NCI-H526 treated with DMSO at 0.1 percent for 48 hours (cell line): ENCODE data around the gene RASD2.

ENCODE experiments used
- DNase-seq: peaks from one replicate; lab custom pipeline; 2025; lab: John Stamatoyannopoulos, UW

RASD2 gene

GRCh38 chr22:35560366-35560765 is 19.7 kb downstream of the RASD2 start:
- DNase-seq = no peak

DNA sequence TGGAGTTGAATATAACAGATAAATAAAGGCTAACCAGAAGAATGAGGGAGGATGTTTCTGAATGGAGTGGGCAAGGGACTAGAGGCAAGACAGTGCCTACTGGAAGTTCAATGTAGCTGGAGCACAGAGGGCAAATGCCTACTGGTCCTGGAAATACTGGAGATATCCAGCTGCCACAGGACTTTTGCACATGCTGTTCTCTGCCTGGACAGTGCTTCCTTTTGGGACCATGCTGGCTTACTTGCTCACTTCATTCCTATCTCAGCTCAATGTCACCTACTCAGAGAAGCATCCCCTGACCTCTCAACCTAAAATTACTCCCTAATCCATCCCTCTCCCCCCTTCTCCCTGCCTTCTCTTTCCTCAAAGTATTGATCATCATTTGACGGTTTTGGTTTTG is 20.2 kb downstream of the RASD2 start:
- no peak for DNase-seq

GRCh38 chr22:35561796-35562526 is 21.3 kb downstream of the RASD2 start:
- no peak for DNase-seq

DNA sequence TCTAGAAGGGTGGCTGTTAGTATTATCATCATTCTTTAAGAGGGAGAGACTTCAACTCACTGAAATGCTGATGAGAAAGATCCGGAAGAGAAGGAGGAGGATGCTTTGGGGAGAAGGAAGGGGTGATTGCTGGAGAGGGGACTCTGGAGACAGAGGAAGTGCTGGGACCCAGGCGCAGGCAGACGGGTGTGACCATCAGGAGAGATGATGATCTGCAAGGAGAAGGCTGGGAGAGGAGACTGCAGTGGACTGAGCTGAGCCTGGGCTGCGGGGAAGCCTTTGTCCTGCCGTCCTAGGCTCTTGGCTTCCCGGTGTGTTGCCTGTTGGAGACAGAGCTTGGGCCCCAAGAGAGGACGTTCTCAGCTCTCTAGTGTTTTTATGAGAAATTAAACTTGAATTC is 22.6 kb downstream of the RASD2 start:
- DNase-seq = no peak

DNA sequence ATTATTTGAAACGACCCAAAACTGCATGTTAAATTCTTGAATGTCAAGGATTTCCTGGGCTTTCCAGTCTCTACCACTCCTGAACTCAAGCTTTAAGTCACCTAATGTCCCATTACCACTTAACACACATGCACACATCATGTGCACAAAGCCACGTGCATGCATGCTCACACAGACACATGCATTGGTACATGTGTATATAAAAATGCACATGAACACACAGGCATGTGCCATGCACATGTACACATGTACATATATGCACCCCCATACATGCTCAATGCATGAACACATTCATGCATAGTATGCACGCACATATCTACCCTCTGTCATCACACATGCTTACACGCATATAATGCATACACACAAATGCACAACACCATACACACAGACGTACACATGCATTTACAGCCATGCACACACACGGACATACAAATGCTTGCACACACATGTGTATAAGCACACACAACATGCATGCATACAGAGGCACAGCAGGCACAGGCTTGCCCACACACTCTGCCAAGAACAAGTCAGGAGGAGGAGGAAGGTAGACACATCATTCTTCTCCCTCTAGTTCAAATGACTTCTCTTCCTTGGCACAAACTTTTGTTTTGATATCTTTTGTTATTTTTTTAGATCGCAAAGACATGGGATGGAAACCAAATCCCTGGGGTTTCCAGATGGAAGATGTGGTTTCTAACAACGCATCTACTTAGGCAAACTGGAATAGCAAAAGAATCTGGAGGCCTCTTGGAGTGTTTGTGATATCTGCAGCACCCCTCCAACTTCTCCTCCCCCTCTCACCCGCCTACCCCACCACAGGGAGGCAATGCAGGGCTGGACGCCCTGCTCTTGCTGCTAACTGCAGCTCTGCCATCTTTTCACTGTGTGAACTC is 24.6 kb downstream of the RASD2 start:
- no peak for DNase-seq

DNA sequence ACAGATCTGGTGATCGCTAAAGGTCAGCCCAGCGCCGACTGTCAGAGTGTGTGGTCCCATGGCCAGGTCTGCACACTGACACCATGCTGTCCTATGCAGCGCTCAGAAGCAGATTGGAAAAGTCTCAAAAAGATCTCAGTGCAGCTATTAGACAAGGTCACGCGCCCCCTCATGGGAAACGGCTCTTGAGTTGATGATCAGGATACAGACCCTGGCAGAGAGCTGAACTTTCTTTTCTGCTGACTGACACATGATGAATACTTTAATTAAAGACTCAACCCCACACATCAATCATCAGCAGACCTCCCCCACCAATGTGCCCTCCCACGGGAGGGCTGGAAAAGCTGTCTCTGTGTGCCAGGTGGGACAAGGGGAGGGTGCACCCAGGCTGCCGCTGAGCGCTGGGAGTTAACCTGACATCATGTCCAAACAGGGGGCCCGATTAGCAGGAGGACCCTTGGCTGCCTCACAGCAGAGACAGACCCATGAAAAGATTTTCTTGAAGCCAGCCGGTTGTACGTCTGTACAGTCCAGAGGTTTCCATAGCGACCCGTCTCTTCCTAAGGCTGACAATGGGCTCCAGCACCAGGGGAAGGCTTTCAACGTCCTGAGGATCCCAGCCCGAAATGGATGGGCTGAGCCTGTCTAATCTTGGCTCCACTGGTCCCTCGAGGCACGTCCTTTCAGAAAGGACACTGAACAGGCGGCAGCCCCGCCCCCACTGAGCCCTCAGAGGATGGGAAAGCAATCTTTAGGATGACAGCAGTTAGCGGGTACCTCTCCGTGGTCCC is 26.9 kb downstream of the RASD2 start:
- no peak for DNase-seq

DNA sequence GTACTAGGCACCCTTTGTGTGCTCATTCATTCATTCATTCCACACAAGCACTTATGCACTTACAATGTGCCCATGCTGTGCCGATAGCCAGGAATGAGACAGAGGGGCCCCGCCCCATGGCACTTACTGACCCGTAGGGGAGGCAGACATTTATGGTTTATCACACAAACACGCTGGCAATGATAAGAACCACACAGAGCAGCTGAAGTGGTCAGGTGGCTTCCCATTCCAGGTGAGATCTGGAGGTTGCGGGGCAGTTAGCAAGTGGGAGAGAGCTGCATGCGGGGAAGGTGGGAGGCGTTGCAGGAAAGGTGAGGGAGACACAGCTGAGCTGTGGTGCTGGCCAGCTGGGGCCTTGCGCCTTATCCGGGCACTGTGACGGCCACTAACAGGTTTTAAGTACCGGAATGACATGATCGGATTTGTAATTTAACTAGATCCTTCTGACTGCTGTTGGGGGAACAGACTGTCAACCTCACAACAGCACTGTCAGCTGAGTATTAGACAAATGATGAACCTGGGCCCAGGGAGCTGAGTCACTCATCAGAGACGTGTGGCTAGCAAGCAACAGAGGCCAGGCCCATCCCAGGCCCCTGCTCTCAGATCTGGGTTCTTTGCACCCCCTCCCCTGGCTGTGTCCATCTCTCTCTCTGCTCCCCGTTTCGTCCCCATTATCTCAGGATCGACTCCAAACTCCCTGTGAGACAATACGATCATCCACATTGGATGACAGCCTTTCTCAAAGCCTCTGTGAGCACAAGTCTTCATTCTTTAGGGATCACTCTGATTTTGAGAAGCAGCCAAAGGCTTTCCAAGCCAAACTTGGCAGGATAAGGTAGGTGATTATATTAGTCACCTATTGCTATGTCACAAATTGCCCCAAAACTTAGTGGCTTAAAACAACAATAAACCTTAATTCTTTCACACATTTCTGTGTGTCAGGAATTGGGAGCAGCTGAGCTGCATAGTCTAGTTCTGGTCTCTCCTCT is 28.4 kb downstream of the RASD2 start:
- DNase-seq = no peak

DNA sequence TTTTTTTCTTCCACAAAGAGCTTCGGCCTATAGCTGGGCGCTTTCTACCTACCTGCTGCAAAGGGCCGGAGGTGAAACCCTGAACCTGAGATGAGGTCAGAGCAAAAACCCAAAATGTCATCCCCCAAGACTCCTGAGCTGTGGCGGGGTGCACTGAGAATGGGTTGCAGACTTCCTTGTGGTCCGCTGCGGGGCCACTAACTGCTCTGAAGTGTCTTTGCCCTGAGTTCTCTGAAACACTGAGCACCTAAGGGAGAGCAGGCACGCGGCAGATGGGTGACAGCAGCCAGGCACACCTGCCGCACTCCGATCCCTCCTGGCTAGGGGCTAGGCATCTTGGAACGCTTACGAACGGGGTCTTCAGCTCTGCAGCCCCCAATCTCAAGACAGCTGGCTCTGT is 29.3 kb downstream of the RASD2 start:
- DNase-seq = no peak

DNA sequence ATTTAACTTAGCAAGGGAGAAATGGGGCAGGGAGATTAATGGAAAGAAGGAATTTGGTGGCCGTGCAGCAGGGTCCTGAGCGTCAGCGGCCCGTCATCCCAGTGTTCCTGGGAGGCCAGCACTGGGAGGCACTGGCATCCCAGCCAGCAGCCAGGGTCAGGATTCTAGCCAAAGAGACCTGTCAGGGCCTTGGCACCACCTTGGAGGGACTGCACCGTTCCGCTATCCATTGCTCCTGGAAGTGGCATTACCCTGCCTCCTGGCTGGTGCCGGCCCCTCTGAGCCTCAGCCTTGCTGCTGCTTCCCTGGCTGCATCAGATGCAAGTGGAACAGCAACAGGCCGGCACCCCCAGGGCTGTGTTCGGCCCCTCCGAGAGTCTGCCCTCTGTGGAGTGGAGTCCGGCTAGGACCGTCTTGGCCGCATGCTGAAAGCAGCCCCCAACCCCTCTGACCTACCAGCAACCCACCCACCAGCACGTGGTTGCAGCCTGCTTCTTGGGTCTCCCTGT is 30.1 kb downstream of the RASD2 start:
- no peak for DNase-seq

GRCh38 chr22:35572556-35572955 is 31.9 kb downstream of the RASD2 start:
- no peak for DNase-seq

- DNase-seq = no peak
Observed at GRCh38 chr22:35575116-35575748, 34.6 kb downstream of the RASD2 start.

- DNase-seq = no peak
Observed at GRCh38 chr22:35576671-35577070, 36.0 kb downstream of the RASD2 start.

DNA sequence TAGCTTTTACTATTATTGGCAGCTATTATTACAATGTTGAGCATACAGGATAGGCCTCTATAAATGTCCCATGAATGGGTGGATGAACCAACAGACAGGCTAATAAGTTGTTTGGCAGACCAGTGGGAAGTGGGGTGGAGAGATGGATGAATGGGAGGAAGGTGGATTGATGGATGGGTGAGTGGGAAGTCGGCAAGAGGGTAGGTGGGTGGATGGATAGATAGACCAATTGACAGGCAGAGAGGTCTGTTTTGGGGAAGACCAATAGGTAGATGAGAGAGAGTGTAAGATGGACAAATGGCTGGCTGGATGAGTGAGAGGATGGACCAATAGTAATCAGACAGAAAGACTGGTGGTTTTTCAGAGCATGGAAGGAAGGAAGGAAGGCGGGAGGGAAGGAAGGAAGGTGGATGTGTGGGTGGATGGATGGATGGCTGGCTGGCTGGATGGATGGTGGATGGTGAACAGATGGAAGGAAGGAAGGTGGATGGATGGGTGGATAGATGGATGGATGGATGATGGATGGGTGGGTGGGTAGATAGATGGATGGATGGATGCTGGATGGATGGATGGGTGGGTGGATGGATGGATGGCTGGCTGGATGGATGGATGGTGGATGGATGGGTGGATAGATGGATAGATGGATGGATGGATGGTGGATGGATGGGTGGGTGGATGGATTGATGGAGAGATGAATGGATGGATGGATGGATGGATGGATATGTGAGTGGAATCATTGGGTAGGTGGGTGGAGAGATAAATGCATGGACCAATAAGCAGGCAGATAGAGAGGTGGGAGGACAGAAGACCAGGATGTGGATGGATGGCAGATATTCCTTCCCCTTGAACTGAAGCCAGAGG is 37.4 kb downstream of the RASD2 start:
- DNase-seq = no peak

DNA sequence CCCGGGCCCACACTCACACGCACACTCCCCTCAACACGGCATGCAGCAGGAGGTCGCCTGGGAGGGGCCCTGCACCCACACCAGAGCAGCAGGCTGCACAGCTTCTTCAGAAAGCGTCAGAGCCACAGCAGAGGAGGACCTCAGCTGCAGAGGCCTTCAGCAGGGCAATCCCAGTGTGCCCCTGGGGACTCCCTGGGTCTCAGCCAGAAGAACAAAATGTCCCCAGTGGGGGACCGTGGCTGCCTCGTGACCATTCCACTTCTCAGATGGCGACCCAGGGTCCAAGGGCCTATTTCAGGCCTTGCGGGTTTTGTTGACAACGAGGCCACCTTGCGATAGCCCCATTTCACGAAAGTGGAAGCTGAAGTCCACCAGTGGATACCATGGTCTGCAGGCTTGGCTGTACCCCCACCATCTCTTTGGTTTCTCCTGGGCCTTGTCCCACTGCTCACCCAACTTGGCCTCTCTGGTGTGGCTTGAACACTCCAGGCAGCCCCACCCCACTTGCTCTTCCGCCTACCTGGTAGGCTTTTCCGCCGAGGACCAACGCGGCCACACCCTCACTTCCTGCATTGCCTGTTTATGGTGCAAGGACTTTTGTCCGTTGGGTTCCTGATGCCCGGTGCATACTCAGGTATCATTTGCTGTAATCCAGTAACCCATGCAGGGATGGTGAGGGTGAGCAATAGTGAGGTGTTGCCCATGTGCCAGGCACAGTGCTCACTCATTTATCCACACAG is 38.4 kb downstream of the RASD2 start:
- no peak for DNase-seq

DNA sequence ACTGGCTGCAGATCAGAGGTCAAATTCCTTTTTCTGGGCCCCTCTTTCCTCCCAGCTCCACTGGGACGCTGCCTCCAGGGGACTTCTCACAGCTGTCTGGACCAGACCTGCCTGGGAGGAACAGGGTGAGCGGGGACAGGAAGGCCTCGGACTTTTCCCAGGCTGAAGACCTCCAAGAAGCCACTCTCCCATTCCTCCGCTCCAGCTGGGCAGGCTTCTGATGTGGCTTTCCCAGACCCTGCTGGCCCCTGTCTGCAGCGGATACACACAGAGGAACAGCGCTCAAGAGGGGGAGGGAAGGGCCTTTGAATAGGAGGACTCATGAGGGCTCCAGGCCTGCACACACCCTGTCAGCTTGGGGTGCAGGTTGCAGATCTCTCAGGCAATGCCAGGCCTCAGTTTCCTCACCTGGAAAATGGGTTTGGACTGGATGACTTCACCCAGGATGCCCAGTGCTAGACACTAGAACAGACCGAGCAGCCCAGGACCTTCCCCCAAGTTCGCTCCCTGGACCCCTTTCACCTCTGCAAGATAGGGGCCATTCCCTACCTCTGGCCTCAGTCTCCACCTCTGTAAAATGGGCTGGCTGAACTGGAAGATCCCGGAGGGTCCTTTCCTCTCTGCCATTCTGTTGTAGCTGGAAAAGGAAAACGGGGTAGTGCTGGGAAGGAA is 39.9 kb downstream of the RASD2 start:
- no peak for DNase-seq

DNA sequence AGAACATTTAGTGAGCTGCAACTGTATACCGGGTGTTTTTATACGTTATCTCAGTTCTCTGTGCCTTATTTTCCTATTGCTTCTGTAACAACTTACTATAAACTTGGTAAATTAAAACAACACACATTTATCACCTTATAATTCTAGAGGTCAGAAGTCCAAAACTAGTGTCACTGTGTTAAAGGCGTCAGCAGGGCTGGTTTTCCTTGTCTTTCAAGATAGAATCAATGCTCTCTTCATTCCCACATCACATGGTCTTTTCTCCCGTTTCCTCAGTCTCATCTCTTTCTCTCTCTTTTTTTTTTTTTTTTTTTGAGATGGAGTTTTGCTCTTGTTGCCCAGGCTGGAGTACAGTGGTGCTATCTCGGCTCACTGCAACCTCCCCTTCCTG is 40.4 kb downstream of the RASD2 start:
- DNase-seq = no peak

GRCh38 chr22:35582218-35582860 is 41.7 kb downstream of the RASD2 start:
- no peak for DNase-seq
